A673 (cell line): Measurements from ENCODE around the gene GPC6. TPM values are rescaled to one million over a fixed set of nuclear protein-coding genes. Genes with fewer than 3 reads are reported as not detected.

Source experiments
- BruUV-seq: library from RNA; stranded (reverse); fragments of 400-500 nt; replicated peaks from 2 replicates; lab custom pipeline; 2021; lab: Mats Ljungman, UMichigan
- CTCF ChIA-PET: fragments of 300-600 bp; sonication (Branson Sonifier 250); formaldehyde crosslinking; loops from one replicate; lab custom pipeline; 2022; ENCODE audit warnings: antibody characterized with exemption; lab: Charles Lee
- POLR2A ChIA-PET: fragments of 300-600 bp; sonication (Branson Sonifier 250); formaldehyde crosslinking; loops from one replicate; lab custom pipeline; 2022; ENCODE audit warnings: antibody characterized with exemption; ENCODE audit not compliant: low non-redundant PET; lab: Charles Lee
- DNase-seq: peaks from one replicate; pipeline ENCODE4 v3.0.0-alpha.2; 2015; ENCODE audit warnings: low spot score
- H3K27ac ChIP-seq: fragments of 200-600 bp; sonication (generic); 2 replicates; pipeline ENCODE4 v1.5.1; 2016; ENCODE audit warnings: mixed run types, low read depth, mild to moderate bottlenecking, mixed read lengths, antibody characterized with exemption, low read length; ENCODE audit not compliant: poor library complexity, severe bottlenecking
- H3K27me3 ChIP-seq: fragments of 200-600 bp; sonication (generic); replicated peaks from 2 replicates; pipeline ENCODE4 v1.6.1; 2017; ENCODE audit warnings: mixed run types, low read depth, mild to moderate bottlenecking, mixed read lengths, antibody characterized with exemption, low read length; ENCODE audit not compliant: insufficient read depth, poor library complexity
- H3K36me3 ChIP-seq: fragments of 200-600 bp; sonication (generic); 2 replicates; pipeline ENCODE4 v1.6.1; 2016; ENCODE audit warnings: mixed run types, mild to moderate bottlenecking, mixed read lengths, antibody characterized with exemption, low read length; ENCODE audit not compliant: insufficient read depth, poor library complexity, severe bottlenecking
- H3K4me1 ChIP-seq: fragments of 200-600 bp; sonication (generic); 2 replicates; pipeline ENCODE4 v1.6.1; 2017; ENCODE audit warnings: mixed run types, mild to moderate bottlenecking, mixed read lengths, antibody characterized with exemption, low read length; ENCODE audit not compliant: insufficient read depth, poor library complexity, severe bottlenecking
- H3K4me3 ChIP-seq: fragments of 200-600 bp; sonication (generic); 2 replicates; pipeline ENCODE4 v1.5.1; 2016; ENCODE audit warnings: low read depth, mixed run types, mild to moderate bottlenecking, mixed read lengths, low read length; ENCODE audit not compliant: poor library complexity, severe bottlenecking
- H3K9me3 ChIP-seq: fragments of 200-600 bp; sonication (generic); 2 replicates; pipeline ENCODE4 v1.6.1; 2016; ENCODE audit warnings: mixed run types, low read depth, mild to moderate bottlenecking, mixed read lengths, antibody characterized with exemption, low read length; ENCODE audit not compliant: poor library complexity, severe bottlenecking
- EZH2 ChIP-seq: fragments of 200-600 bp; sonication (generic); IDR thresholded peaks from 2 replicates; pipeline ENCODE4 v1.6.1; 2017; ENCODE audit warnings: borderline replicate concordance, low read depth, mild to moderate bottlenecking, mixed read lengths, antibody characterized with exemption, low read length; ENCODE audit not compliant: poor library complexity, severe bottlenecking
- intact Hi-C: fragments of 100-400 bp; cut with micrococcal nuclease; formaldehyde crosslinking; loops from one replicate; pipeline ENCODE4 v1.10.0; 2022; ENCODE audit not compliant: unreplicated experiment
- total RNA-seq: library from RNA; stranded (reverse); gene quantifications from 2 replicates; pipeline ENCODE4 v1.2.3, GENCODE V29; 2021
- TF ChIP-seq, protein P1 (sequence below): fragments of 300-800, 200-600 bp; sonication (generic); conservative IDR thresholded peaks from 2 replicates; pipeline ENCODE4 v1.5.1; 2017; ENCODE audit warnings: low read depth, mild to moderate bottlenecking, antibody characterized with exemption, low read length, moderate library complexity, mixed read lengths

The GPC6 gene
- total RNA-seq, 1 experiment from 2014 or later: 23.3 TPM

DNA sequence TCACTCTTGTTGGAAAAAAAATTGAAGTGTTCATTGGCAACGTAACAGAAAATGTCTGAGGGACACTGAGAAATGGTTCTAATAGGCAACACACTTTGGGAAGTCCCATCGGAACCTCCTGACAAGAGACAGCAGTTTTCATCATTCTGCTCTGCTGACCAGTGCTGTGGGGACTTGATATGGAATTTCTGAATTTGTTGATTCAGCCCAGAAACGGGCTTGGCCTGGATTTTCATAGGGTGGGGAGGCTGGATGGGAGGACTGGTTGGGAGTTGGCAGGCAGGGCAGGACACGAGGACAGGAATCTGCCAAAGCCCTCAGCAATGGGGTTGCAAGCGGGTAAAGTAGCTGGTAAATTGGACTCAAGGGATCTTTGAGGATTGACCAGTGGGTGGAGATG is 1156.4 kb downstream of the GPC6 start:
- no peak for DNase-seq
- Histone ChIP-seq H3K4me1 (no peaks in the 10 kb centered on the region), H3K4me3 (no peak overlapping the region), H3K27ac (no peak overlapping the region), H3K9me3 (no peaks in the 10 kb centered on the region), H3K27me3 (no peaks in the 10 kb centered on the region), H3K36me3 (no peaks in the 10 kb centered on the region)
- ChIA-PET CTCF (no interaction called here), POLR2A (no interaction called here)
- no peak for TF ChIP-seq EZH2
- TF ChIP-seq, protein P1, sequence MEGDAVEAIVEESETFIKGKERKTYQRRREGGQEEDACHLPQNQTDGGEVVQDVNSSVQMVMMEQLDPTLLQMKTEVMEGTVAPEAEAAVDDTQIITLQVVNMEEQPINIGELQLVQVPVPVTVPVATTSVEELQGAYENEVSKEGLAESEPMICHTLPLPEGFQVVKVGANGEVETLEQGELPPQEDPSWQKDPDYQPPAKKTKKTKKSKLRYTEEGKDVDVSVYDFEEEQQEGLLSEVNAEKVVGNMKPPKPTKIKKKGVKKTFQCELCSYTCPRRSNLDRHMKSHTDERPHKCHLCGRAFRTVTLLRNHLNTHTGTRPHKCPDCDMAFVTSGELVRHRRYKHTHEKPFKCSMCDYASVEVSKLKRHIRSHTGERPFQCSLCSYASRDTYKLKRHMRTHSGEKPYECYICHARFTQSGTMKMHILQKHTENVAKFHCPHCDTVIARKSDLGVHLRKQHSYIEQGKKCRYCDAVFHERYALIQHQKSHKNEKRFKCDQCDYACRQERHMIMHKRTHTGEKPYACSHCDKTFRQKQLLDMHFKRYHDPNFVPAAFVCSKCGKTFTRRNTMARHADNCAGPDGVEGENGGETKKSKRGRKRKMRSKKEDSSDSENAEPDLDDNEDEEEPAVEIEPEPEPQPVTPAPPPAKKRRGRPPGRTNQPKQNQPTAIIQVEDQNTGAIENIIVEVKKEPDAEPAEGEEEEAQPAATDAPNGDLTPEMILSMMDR: no peak
- no TSS peak for BruUV-seq
- intact Hi-C loops: no loop called here

DNA sequence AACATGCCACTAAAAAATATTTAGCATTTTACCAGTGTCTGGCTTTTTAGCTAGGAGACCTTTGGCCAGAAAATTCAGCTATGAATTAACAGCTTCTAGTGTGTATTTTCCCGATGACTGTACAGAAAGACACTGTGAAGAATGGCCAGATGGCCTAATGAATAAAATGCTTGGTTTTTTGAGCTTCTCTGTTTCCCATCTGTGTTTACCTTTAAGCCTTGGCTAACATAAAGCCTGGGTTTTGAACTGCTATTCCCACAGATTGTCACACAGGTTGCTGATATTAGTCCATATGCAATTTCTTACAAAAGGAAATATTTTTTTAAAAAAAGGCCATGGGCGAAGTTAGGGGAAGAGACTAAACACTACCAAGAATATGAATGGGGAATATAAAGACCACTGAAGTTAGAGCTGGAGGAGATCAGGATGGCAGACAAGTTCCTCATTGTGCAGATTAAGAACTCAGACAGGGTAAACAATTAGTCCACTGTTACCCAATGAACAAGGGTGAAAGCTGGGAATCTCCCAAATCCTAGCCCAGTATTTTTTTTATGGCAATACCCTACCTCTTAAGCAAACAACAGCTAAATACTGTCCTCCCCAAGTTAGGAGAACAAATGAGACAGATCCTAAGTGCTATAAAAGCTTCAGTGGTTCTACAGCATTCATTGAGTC is 1157.8 kb downstream of the GPC6 start:
- Histone ChIP-seq H3K36me3 (no peaks in the 10 kb centered on the region), H3K27me3 (no peaks in the 10 kb centered on the region), H3K4me1 (no peaks in the 10 kb centered on the region), H3K9me3 (no peaks in the 10 kb centered on the region), H3K27ac (no peak overlapping the region), H3K4me3 (no peak overlapping the region)
- no TSS peak for BruUV-seq
- ChIA-PET CTCF (no interaction called here), POLR2A (no interaction called here)
- DNase-seq: no peak
- intact Hi-C loops: no loop called here
- TF ChIP-seq, protein P1: no peak
- no peak for TF ChIP-seq EZH2

DNA sequence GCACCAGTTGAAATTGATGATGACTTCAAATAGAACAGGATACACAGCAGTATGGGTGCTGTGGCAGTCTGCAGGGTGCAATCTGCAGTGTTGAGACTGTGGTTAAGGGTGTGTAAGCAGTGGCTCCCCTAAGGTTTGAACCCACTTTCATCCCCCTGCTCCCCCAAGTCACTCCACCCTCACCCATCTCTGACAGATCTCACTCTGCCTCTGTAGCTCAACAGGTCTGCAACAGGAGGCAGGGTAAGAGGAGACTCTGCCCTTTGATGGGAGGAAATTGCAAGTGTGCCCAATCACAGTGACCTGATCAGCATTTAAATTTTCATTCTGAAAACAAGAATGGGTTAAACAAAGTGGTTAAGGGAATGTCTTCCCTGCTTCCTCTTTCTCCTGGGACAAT is 1160.4 kb downstream of the GPC6 start:
- DNase-seq: no peak
- BruUV-seq: no TSS peak
- ChIA-PET POLR2A (interaction anchor here (0.6 kb wide), 1 partner anchor 8 kb away, joined by 4 read pairs; no protein-coding TSS in a partner anchor), CTCF (no interaction called here)
- Histone ChIP-seq H3K36me3 (no peaks in the 10 kb centered on the region), H3K4me1 (peaks cover 5% of the 10 kb centered on the region), H3K27ac (no peak overlapping the region), H3K27me3 (no peaks in the 10 kb centered on the region), H3K9me3 (no peaks in the 10 kb centered on the region), H3K4me3 (no peak overlapping the region)
- intact Hi-C loops: no loop called here
- TF ChIP-seq, protein P1: no peak
- TF ChIP-seq EZH2: no peak
